ENCODE data around the gene IFT80.

The IFT80 gene

GRCh38 chr3:160413613-160414248, 14.7 kb upstream of the IFT80 start:
- Histone ChIP-seq H4K20me1 (ENCODE audit: control insufficient read depth, insufficient read depth, low read depth, low read length) (peaks cover 20% of the 10 kb centered on the region; the same call in 1 of the 2 replicates), H3K27me3 (ENCODE audit: control insufficient read depth, low read length) (no peaks in the 10 kb centered on the region), H3K4me1 (ENCODE audit: control insufficient read depth, low read length) (peaks cover 14% of the 10 kb centered on the region), H3K9me2 (replicated peaks; ENCODE audit: control insufficient read depth, low read length) (no peaks in the 10 kb centered on the region), H3K36me3 (ENCODE audit: control insufficient read depth, low read length) (peaks cover 93% of the 10 kb centered on the region), H3K79me2 (ENCODE audit: control insufficient read depth, low read length) (peaks cover 82% of the 10 kb centered on the region), H3K4me2 (ENCODE audit: low read length) (no peak overlapping the region), H3K4me3 (ENCODE audit: low read length) (no peak overlapping the region), H3K27ac (ENCODE audit: low read depth, low read length) (no peak overlapping the region), H3K9me3 (ENCODE audit: control insufficient read depth, insufficient read depth, low read length) (no peaks in the 10 kb centered on the region), H3F3A (ENCODE audit: control insufficient read depth, insufficient read depth) (peaks cover 77% of the 10 kb centered on the region)
- TF ChIP-seq EZH2phosphoT487 (IDR thresholded peaks at IDR 0.05; ENCODE audit: borderline replicate concordance, low read length) (no peak), CTCF (IDR thresholded peaks at IDR 0.05; ENCODE audit: low read depth, low read length, poor library complexity, severe bottlenecking) (peak; percentile 70)

GRCh38 chr3:160412477-160412876, 13.5 kb upstream of the IFT80 start:
- H3K79me2 ChIP-seq (ENCODE audit: control insufficient read depth, low read length): peaks cover 83% of the 10 kb centered on the region
- peaks cover 20% of the 10 kb centered on the region; the same call in 1 of the 2 replicates for H4K20me1 ChIP-seq (ENCODE audit: control insufficient read depth, insufficient read depth, low read depth, low read length)
- H3K4me1 ChIP-seq (ENCODE audit: control insufficient read depth, low read length): peaks cover 14% of the 10 kb centered on the region
- H3K27me3 ChIP-seq (ENCODE audit: control insufficient read depth, low read length): no peaks in the 10 kb centered on the region
- peaks cover 94% of the 10 kb centered on the region for H3K36me3 ChIP-seq (ENCODE audit: control insufficient read depth, low read length)
- H3K9me2 ChIP-seq (replicated peaks; ENCODE audit: control insufficient read depth, low read length): no peaks in the 10 kb centered on the region
- H3K4me2 ChIP-seq (ENCODE audit: low read length): no peak overlapping the region
- peaks cover 86% of the 10 kb centered on the region for H3F3A ChIP-seq (ENCODE audit: control insufficient read depth, insufficient read depth)
- TF ChIP-seq EZH2phosphoT487 (IDR thresholded peaks at IDR 0.05; ENCODE audit: borderline replicate concordance, low read length) (no peak), CTCF (IDR thresholded peaks at IDR 0.05; ENCODE audit: low read depth, low read length, poor library complexity, severe bottlenecking) (no peak)
- no peak overlapping the region for H3K4me3 ChIP-seq (ENCODE audit: low read length)
- no peaks in the 10 kb centered on the region for H3K9me3 ChIP-seq (ENCODE audit: control insufficient read depth, insufficient read depth, low read length)
- H3K27ac ChIP-seq (ENCODE audit: low read depth, low read length): no peak overlapping the region

- peaks cover 20% of the 10 kb centered on the region for H3K4me1 ChIP-seq (ENCODE audit: control insufficient read depth, low read length)
- H3K27me3 ChIP-seq (ENCODE audit: control insufficient read depth, low read length): no peaks in the 10 kb centered on the region
- peaks cover 83% of the 10 kb centered on the region for H3K79me2 ChIP-seq (ENCODE audit: control insufficient read depth, low read length)
- peaks cover 94% of the 10 kb centered on the region for H3K36me3 ChIP-seq (ENCODE audit: control insufficient read depth, low read length)
- no peak overlapping the region for H3K4me2 ChIP-seq (ENCODE audit: low read length)
- no peak overlapping the region for H3K4me3 ChIP-seq (ENCODE audit: low read length)
- H3F3A ChIP-seq (ENCODE audit: control insufficient read depth, insufficient read depth): peaks cover 90% of the 10 kb centered on the region
- no peaks in the 10 kb centered on the region for H3K9me3 ChIP-seq (ENCODE audit: control insufficient read depth, insufficient read depth, low read length)
- peaks cover 26% of the 10 kb centered on the region for H4K20me1 ChIP-seq (ENCODE audit: control insufficient read depth, insufficient read depth, low read depth, low read length)
- no peak overlapping the region for H3K27ac ChIP-seq (ENCODE audit: low read depth, low read length)
- H3K9me2 ChIP-seq (replicated peaks; ENCODE audit: control insufficient read depth, low read length): no peaks in the 10 kb centered on the region
- TF ChIP-seq CTCF (IDR thresholded peaks at IDR 0.05; ENCODE audit: low read depth, low read length, poor library complexity, severe bottlenecking): no peak
- TF ChIP-seq EZH2phosphoT487 (IDR thresholded peaks at IDR 0.05; ENCODE audit: borderline replicate concordance, low read length): no peak
These were observed 11.0 kb upstream of the IFT80 start for GRCh38 chr3:160409812-160410610.
